Smooth muscle cell (in vitro differentiated cells): ENCODE data around the gene UBR4. TPM values are rescaled to one million over a fixed set of nuclear protein-coding genes. Genes with fewer than 3 reads are reported as not detected.

ENCODE experiments used
- DNase-seq: peaks from one replicate; lab custom pipeline; 2025; ENCODE audit not compliant: unreplicated experiment; lab: John Stamatoyannopoulos, UW
- H2AFZ ChIP-seq: fragments of 200-600 bp; sonication (generic); 2 replicates; pipeline ENCODE4 v1.6.0; 2016; ENCODE audit warnings: antibody characterized with exemption, low read depth, mild to moderate bottlenecking
- H3F3A ChIP-seq: fragments of 200-600 bp; sonication (generic); 2 replicates; pipeline ENCODE4 v1.6.0; 2017; ENCODE audit warnings: antibody characterized with exemption, low read depth
- H3K27ac ChIP-seq: fragments of 200-600 bp; sonication (generic); 2 replicates; pipeline ENCODE4 v1.5.1; 2016; ENCODE audit warnings: low read depth, mild to moderate bottlenecking
- H3K27me3 ChIP-seq: fragments of 200-600 bp; sonication (generic); 2 replicates; pipeline ENCODE4 v1.6.1; 2016; ENCODE audit warnings: low read depth, mild to moderate bottlenecking
- H3K36me3 ChIP-seq: fragments of 200-600 bp; sonication (generic); 2 replicates; pipeline ENCODE4 v1.5.1; 2016; ENCODE audit warnings: low read depth
- H3K4me1 ChIP-seq: fragments of 200-600 bp; sonication (generic); 2 replicates; pipeline ENCODE4 v1.5.1; 2016; ENCODE audit warnings: low read depth
- H3K4me2 ChIP-seq: fragments of 200-600 bp; sonication (generic); 2 replicates; pipeline ENCODE4 v1.6.0; 2016; ENCODE audit warnings: mild to moderate bottlenecking
- H3K4me3 ChIP-seq: fragments of 200-600 bp; sonication (generic); 2 replicates; pipeline ENCODE4 v1.5.1; 2016; ENCODE audit warnings: mild to moderate bottlenecking
- H3K79me2 ChIP-seq: fragments of 200-600 bp; sonication (generic); 2 replicates; pipeline ENCODE4 v1.6.0; 2016; ENCODE audit warnings: low read depth, mild to moderate bottlenecking
- H3K9ac ChIP-seq: fragments of 200-600 bp; sonication (generic); 2 replicates; pipeline ENCODE4 v1.6.0; 2016; ENCODE audit warnings: low read depth
- H3K9me3 ChIP-seq: fragments of 200-600 bp; sonication (generic); replicated peaks from 2 replicates; pipeline ENCODE4 v1.5.1; 2016; ENCODE audit warnings: low read depth
- H4K20me1 ChIP-seq: fragments of 200-600 bp; sonication (generic); 2 replicates; pipeline ENCODE4 v1.6.0; 2016; ENCODE audit warnings: low read depth
- WGBS: methylation state at CpG from one replicate; pipeline ENCODE4 v1.1.7; 2016; ENCODE audit warnings: low lambda C conversion rate; 5-methylcytosine and 5-hydroxymethylcytosine counted together
- polyA plus RNA-seq: library from polyadenylated mRNA; unstranded; fragments of >200 nt; fragmentation: Nextera tagmentation; extraction: Ambion mirVana; gene quantifications from 2 replicates; pipeline ENCODE4 v1.2.1, GENCODE V29; 2016
- total RNA-seq: library from RNA; depleted of rRNA; stranded (reverse); fragments of >200 nt; gene quantifications from 2 replicates; pipeline ENCODE4 v1.2.3, GENCODE V29; 2014
- TF ChIP-seq, protein P1 (sequence below): fragments of 200-600 bp; sonication (generic); IDR thresholded peaks from 2 replicates; pipeline ENCODE4 v1.5.1; 2017; ENCODE audit warnings: borderline replicate concordance, mild to moderate bottlenecking, antibody characterized with exemption; ENCODE audit not compliant: insufficient read depth, poor library complexity, severe bottlenecking

UBR4 gene
- total and polyA plus RNA-seq, 2 experiments from 2014 or later, result 62.7 to 142 TPM

DNA sequence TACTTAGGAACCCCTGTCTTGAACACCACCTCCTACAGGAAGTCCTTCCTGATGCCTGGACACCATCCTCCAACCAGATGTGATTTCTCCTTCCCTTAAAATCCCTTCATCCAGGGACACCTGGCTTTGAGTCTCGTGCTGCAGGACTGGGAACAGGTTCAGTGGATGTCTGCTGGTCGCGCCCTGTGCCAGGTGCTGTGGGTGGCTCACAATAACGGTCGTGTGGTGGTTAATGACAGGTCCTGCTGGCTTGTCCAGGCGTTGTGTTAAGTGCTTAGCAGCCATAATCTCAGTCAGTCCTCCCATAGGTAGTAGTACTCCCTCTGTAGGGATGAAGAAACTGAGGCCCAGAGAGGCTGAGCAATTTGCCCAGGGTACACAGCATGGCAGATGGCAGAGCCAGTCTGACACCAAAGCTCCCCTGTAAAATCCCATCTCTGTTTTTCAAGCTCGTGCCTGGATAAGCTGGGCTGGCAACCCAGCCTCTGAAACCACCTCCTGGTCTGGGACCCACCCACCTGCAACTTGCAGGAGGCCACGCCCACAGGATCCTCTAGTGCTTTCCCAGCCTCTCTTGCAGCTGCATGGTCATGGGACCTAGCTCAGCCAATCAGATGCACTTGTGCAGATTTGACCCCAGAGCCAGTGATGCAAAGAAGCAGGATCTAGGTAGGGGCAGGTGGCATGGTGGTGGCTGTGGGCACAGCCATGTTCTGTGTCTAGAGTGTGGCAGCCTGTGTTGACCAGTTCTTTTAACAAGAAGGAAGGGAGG, 147.6 kb downstream of the UBR4 start:
- DNase-seq, result no peak
- H3K27me3 ChIP-seq, result no peaks in the 10 kb centered on the region
- H3F3A ChIP-seq, result no peaks in the 10 kb centered on the region
- H2AFZ ChIP-seq, result no peak overlapping the region
- no peaks in the 10 kb centered on the region for H3K36me3 ChIP-seq
- no peaks in the 10 kb centered on the region for H3K9me3 ChIP-seq
- H3K79me2 ChIP-seq, result no peaks in the 10 kb centered on the region
- H3K27ac ChIP-seq, result no peak overlapping the region
- H4K20me1 ChIP-seq, result no peaks in the 10 kb centered on the region
- H3K4me1 ChIP-seq, result peaks cover 3% of the 10 kb centered on the region
- H3K9ac ChIP-seq, result no peak overlapping the region
- 81% methylated on average over 8 of the region's 8 CpGs for WGBS
- TF ChIP-seq, protein P1, sequence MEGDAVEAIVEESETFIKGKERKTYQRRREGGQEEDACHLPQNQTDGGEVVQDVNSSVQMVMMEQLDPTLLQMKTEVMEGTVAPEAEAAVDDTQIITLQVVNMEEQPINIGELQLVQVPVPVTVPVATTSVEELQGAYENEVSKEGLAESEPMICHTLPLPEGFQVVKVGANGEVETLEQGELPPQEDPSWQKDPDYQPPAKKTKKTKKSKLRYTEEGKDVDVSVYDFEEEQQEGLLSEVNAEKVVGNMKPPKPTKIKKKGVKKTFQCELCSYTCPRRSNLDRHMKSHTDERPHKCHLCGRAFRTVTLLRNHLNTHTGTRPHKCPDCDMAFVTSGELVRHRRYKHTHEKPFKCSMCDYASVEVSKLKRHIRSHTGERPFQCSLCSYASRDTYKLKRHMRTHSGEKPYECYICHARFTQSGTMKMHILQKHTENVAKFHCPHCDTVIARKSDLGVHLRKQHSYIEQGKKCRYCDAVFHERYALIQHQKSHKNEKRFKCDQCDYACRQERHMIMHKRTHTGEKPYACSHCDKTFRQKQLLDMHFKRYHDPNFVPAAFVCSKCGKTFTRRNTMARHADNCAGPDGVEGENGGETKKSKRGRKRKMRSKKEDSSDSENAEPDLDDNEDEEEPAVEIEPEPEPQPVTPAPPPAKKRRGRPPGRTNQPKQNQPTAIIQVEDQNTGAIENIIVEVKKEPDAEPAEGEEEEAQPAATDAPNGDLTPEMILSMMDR, result no peak
- H3K4me3 ChIP-seq, result no peak overlapping the region
- no peak overlapping the region for H3K4me2 ChIP-seq

- Histone ChIP-seq H4K20me1 (no peaks in the 10 kb centered on the region), H3K4me1 (peaks cover 3% of the 10 kb centered on the region), H3K36me3 (no peaks in the 10 kb centered on the region), H3K4me2 (no peak overlapping the region), H3K27ac (no peak overlapping the region), H3K27me3 (no peaks in the 10 kb centered on the region), H3K9me3 (no peaks in the 10 kb centered on the region), H3K4me3 (no peak overlapping the region), H3K79me2 (no peaks in the 10 kb centered on the region), H2AFZ (no peak overlapping the region), H3K9ac (no peak overlapping the region), H3F3A (no peaks in the 10 kb centered on the region)
- no peak for DNase-seq
- 87% methylated on average over 2 of the region's 2 CpGs for WGBS
- TF ChIP-seq, protein P1, result no peak
Measured at GRCh38 chr1:19061798-19062197, 148.3 kb downstream of the UBR4 start.

GRCh38 chr1:19061343-19061742, 148.7 kb downstream of the UBR4 start:
- no peaks in the 10 kb centered on the region for H4K20me1 ChIP-seq
- no peak overlapping the region for H3K4me2 ChIP-seq
- TF ChIP-seq, protein P1, result no peak
- no peak overlapping the region for H3K4me3 ChIP-seq
- no peaks in the 10 kb centered on the region for H3K9me3 ChIP-seq
- no peaks in the 10 kb centered on the region for H3K79me2 ChIP-seq
- no peak overlapping the region for H3K9ac ChIP-seq
- WGBS, result 100% methylated on average over 1 of the region's 1 CpG
- no peaks in the 10 kb centered on the region for H3K27me3 ChIP-seq
- no peak overlapping the region for H2AFZ ChIP-seq
- no peaks in the 10 kb centered on the region for H3F3A ChIP-seq
- H3K36me3 ChIP-seq, result no peaks in the 10 kb centered on the region
- DNase-seq, result no peak
- H3K27ac ChIP-seq, result no peak overlapping the region
- no peaks in the 10 kb centered on the region for H3K4me1 ChIP-seq

DNA sequence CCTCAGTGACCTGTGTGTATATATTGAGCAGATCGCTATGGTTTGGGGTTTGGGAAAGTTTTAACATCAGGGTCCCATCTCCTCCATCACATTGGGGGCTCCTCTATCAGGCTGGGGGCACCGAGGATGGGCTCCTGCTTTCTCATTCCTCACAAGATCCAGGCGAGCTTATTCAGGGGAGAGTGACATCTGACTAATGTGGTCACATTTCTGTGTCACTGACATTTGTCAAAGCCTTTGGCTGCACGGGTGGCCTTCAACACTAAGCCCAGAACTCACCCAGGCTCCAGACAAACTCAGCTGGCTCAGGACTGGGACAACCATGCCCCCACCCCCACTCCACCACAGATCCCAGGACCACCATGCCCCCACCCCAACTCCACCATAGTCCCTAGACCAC, 150.3 kb downstream of the UBR4 start:
- Histone ChIP-seq H3F3A (no peaks in the 10 kb centered on the region), H3K4me2 (no peak overlapping the region), H3K27me3 (no peaks in the 10 kb centered on the region), H3K9me3 (no peaks in the 10 kb centered on the region), H3K27ac (no peak overlapping the region), H4K20me1 (no peaks in the 10 kb centered on the region), H3K4me3 (no peak overlapping the region), H3K9ac (no peak overlapping the region), H3K79me2 (no peaks in the 10 kb centered on the region), H2AFZ (no peak overlapping the region), H3K4me1 (no peaks in the 10 kb centered on the region), H3K36me3 (no peaks in the 10 kb centered on the region)
- TF ChIP-seq, protein P1, result no peak
- no peak for DNase-seq
- 83% methylated on average over 3 of the region's 4 CpGs for WGBS
